ENCODE data around the gene CADPS.

GRCh38 chr3:62566022-62566557 is 309.1 kb downstream of the CADPS start:
- TF ChIP-seq EZH2 (IDR thresholded peaks at IDR 0.05; ENCODE audit: borderline replicate concordance) (no peak), CTCF (IDR thresholded peaks at IDR 0.05; ENCODE audit: poor library complexity) (no peak)

Data from hepatocyte (in vitro differentiated cells).